ENCODE results near the gene PCBP4. TPM values are rescaled to one million over a fixed set of nuclear protein-coding genes. Genes with fewer than 3 reads are reported as not detected.

PCBP4 gene
- polyA plus RNA-seq (2013, experiment 1 of 2; ENCODE audit: insufficient read length) = 77.3 TPM
- 79.4 TPM for polyA plus RNA-seq (2013, experiment 2 of 2; ENCODE audit: insufficient read length)

GRCh38 chr3:51967384-51968169 is at the start of gene PCBP4:
TSS of gene PCBP4 (minus strand) at chr3:51967454. CDS start at chr3:51961240, 6,214 bp downstream.
- DNase-seq = peak; percentile 55

GRCh38 chr3:52015438-52016228 is 48.4 kb upstream of the PCBP4 start:
- DNase-seq = no peak

DNA sequence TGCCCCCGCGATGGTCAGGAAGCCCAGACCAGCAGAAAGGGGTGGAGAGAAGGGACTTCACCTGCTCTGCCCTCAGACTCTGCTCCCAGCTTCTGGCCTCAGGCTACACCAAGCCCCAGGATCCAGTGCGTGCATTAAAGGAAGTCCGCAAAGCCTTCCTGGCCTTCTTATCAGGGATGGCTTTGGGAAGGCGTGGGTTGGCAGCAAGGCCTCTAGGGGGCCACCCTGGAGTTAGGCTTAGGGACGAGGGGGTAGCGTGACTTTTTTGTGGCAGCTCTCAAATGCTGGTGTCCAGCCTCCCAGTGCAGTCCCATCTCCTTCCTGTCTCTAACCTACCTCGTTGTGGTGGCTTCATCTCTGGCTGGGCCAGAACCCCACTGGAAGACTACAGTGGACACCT is 47.4 kb upstream of the PCBP4 start:
- DNase-seq = no peak

- no peak for DNase-seq
These were observed 46.7 kb upstream of the PCBP4 start for GRCh38 chr3:52013802-52014598.

DNA sequence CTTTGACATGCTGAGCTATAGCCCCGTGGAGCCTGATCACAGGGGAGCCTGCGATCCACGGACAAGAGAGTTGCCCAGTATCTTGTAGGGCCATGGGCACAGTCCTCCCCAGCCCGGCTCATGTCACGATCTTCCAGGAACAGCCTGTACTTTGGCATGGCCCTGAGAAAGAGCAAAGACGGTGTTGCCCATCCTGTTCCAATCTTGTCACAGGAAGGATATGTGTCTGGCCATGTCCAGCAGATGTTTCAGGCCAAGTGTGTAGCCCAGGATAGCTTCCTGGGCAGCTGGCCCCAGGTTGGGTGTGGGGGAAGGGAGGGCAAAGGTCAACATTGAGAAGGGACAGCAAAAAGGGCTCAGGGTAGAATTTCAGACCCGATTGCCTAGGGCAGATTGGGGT is 45.4 kb upstream of the PCBP4 start:
- no peak for DNase-seq

DNA sequence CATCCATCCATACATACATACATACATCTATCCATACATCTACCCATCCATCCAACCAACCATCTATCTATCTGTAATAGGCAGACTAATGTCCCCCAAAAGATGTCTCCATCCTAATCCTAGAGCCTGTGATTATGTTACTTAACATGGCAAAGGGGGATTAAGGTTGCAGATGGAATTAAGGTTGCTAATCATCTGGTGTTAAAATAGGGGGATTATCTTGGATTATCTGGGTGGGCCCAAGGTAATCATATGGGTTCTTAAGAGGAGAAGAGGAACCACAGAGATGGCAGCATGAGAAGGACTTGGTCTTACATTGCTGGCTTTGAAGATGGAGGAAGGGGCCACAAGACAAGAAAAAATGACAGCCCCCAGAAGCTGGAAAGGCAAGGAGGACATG is 43.2 kb upstream of the PCBP4 start:
- DNase-seq = no peak

DNA sequence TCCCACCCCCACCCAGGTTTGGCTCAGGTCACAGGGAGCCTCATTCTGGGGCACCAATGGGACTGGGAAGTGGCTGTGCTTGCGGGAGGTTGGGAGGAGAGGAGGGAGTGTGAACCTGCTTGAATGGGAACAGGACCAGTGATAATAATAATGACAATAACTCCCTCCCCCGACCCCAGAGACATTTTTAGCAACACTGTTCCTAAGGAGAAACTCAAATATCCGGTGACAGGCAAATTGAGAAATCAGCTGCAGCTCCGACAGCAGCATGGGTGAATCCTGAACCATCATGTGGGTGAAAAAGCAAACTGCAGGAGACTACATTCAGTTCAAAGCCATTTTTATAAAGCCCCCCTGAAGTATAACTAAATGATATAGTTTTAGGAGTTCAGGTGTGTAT is 40.0 kb upstream of the PCBP4 start:
- no peak for DNase-seq

GRCh38 chr3:52006820-52007133 is 39.5 kb upstream of the PCBP4 start:
- no peak for DNase-seq

DNA sequence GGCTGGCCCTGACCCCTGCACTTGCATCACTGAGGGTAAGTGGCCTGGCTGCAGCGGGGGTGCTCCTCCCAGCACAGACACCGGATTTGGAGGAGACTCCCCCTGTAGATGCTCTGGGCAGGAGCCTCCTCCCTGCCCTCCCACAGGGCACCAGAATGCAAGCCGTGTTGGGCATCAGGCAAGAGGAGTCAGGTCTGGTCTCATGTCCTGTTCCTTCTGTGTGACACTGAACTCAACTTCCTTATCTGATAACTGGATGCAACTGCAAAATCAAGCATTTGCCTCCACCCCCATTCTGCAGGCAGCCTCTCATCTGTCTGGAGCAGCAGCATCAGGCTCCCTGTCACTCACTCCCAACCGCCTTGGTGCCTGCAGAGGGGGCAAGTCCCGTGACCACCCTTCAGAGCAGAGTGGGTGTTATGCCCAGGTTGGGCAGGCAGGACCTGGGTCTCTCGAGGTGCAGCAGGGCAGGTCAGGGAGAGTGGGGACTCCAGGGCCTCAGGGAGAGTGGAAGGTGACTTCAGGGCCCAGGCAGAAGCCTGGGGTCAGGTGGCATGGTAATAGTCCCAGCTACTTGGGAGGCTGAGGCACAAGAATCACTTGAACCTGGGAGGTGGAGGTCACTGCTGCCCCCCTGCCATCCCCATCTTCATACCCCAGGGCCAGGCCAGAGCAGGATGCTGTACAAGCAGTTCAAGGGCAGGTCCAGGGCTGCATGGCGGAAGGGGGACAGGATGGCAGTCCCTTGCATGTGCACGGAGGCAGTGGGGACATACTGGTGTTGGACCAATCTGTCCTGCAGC is 39.0 kb upstream of the PCBP4 start:
- no peak for DNase-seq

DNA sequence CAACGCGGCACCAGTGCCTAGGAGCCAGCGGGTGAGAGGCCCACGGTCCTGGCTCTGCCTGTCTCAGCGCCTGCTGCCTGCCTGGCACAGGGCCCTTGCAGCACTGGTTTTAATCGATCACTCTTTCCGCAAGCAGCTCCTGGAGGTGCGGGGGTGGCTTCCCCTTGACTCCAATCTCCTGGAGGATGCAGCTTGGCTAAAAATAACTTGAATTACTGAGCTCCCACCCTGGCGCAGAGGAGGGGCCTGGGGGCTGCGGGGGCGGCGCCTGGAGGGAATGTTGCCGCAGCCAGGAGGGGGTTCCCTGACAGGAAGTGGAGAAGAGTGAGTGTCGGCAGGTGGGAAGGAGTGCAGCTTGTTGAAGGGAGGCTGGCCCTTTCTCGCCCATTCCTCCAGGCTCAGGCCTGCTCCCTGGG is 38.3 kb upstream of the PCBP4 start:
- peak; percentile 71 for DNase-seq

DNA sequence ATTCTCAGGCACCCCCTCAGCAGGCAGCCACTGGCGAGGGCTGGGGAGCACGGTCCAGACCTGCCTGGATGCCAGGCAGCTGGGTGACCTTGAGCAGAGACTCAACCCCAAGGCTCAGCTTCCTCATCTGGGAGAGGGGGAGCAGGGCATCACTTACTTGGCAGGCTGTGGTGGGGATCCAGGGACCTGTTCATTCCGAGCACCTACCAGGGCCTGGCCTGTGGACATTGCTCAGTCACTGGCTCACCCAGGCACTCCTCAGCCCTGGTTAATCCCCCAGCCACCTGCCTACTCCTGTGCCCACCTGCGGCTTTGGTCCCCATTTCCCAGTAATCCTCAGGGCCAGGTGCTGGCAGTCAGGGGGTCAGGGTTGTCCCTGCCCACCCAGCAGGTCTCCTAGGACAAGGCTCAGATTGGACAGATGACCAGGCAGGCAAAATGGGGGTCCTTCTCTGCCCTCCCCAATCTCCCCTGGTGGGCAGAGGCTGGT is 37.7 kb upstream of the PCBP4 start:
- DNase-seq = no peak

GRCh38 chr3:52004163-52004787 is 37.0 kb upstream of the PCBP4 start:
- DNase-seq = peak; percentile 61

DNA sequence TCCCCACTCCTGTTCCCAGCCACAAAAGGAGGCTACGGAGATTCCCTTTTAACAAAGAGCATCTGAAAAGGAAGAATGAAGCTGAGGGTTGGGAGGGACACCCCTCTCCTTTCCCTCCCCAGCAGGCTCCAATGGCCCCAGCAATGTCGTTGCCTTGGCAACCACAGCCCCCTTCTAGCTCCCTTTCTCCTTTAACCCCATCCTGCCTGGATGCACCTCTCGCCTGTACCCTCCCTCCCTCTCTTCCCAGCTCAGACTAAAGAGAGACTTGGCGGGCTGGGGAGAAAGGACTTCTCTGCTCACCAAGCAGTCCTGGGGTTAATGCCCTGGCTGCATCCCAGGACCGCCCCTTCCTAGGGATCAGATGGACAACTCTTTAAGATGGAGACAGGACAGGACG is 35.5 kb upstream of the PCBP4 start:
- no peak for DNase-seq

DNA sequence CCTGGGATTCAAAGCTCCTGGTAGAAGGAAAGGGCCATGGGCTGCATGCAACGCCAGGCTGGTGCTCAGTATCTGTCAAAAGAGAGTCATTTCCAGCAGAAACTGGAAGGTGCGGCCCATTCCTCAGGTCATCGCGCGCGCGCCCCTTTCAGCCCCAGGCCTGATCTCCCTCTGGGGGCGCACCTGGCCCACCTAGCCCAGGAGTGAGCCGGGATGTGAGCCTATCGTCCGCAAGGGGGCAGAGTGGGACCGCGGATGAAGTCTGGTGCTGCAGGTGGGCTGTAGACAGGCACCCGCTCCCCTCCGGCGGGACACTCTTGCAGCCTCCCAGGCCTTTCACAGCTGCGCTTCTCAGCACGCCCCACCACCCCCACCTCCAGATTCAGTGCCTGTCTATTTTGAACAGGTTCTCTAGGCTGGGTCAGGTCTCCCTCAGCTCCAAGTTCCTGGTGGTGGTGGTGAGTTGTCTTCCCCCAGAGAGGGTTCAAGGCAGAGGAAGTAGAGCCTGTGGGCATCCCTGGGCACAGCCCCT is 34.3 kb upstream of the PCBP4 start:
- DNase-seq = peak; percentile 56

GRCh38 chr3:51999846-52000245 is 32.6 kb upstream of the PCBP4 start:
- no peak for DNase-seq

DNA sequence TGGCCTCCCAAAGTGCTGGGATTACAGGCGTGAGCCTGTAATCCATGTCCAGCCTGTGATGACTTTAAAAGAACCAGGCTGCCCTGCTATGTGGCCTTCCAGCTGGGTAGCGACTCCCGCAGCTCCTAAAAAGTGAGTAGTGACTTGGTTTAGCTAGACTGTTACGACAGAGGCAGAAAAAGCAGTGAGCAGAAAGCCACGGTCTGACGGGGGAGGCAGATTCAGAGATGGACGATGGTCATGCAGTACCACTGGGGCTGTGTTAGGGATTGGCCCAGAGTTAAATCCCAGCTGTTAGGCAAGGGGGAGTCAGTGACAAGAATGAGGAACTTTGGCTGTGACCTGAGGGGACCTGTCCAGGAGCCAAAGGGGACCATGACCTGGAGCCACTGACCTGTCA is 31.5 kb upstream of the PCBP4 start:
- DNase-seq = no peak

DNA sequence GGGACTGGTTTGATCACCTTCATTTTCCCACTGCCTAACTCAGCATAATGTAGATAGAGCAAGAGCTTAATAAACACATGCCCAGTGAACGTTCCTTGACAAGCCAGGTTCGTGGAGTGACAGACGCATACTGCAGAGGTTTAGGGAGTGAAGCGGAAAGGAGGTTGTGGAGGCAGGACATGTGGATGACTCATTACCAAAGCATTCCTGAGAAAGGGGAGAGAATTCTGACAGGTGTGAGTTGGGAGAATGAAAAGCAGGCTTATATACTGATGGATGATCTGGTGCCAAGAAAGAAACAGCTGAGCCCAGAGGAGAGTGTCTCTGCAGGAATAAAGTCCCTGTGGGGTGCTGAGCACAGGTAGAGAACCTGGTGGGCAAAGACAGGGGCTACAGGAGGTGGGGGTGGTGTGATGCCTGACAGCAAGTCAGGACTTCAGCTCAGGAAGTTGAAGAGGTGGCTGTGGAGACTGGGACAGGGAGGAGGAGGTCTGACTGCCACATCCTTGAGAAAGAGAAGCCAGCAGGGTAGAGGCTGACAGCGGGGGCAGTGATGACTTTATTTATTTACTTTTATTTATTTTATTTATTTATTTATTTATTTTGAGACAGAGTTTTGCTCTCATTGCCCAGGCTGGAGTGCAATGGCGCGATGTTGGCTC is 30.8 kb upstream of the PCBP4 start:
- no peak for DNase-seq

DNA sequence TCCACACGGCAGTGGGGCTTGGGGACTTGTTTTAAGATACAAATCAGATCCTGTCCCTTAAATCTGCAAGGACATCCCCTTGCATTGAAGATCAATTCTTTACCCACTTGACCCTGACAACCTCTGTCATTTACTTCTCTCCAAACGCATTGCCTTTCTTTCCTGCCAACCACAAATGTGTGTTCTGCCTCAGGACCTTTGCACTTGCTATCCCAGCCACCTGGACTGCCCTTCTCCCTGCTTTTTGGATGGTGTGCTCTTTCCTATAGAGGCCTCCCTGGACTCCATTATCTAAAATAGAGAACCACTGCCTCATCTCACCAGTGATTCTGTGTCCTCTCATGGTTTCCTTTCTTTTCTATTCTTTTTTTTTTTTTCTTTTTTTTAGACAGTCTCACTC is 29.9 kb upstream of the PCBP4 start:
- DNase-seq = no peak

- DNase-seq = peak; percentile 95
These were observed 28.3 kb upstream of the PCBP4 start, which contains the start of gene RPL29 for GRCh38 chr3:51995346-51996163. TSS of gene RPL29 (minus strand) at chr3:51995895. CDS start at chr3:51995461, 434 bp downstream.

- DNase-seq = no peak
These were observed 27.3 kb upstream of the PCBP4 start for GRCh38 chr3:51994530-51994929.
